Measurements from ENCODE around the gene KATNAL1.

The KATNAL1 gene

GRCh38 chr13:30175166-30175565 is 132.2 kb downstream of the KATNAL1 start:
- TF ChIP-seq CTCF (IDR thresholded peaks at IDR 0.05), result no peak

GRCh38 chr13:30173303-30173610 is 134.1 kb downstream of the KATNAL1 start:
- TF ChIP-seq CTCF (IDR thresholded peaks at IDR 0.05), result no peak

- TF ChIP-seq CTCF (IDR thresholded peaks at IDR 0.05), result no peak
These were observed 134.6 kb downstream of the KATNAL1 start for GRCh38 chr13:30172593-30173302.

DNA sequence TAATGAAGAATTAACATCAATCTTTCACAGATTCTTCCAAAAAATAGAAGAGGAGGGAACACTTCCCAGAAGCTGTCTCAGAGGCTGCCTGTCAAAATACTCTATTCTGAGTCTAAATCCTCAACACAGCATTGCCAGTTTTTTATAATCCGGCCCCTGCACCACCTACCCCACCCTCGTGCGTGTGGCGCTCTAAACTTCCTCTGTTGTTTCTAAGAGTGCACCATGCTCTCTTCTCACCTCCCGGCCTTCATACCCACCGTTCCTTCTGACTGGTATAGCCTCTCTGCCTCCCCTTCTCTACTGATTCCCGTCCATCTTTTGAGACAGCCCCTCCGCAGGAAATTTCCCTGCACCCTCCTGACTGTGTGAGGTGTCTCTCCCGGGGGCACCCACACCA is 136.8 kb downstream of the KATNAL1 start:
- TF ChIP-seq CTCF (IDR thresholded peaks at IDR 0.05), result no peak

DNA sequence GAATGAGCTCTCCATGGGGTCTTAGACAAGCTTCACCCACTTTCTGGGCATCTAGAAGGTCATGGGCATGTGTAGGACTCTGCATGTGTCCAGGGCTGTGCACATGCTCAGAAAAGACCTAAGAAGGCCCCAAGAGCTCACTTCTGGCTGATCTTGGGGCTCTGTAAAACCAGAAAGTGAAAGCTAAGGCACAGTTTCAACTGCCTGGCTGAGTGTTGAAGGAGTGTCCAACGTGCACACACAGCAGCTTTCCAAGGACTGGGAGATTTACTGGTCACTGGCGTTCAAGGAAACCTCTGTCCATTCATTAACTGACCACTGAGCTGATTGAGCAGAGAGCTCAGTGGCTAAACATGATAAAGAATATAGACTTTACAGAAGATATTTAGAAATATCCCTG is 137.9 kb downstream of the KATNAL1 start:
- TF ChIP-seq CTCF (IDR thresholded peaks at IDR 0.05), result no peak

GRCh38 chr13:30165796-30166195 is 141.6 kb downstream of the KATNAL1 start:
- TF ChIP-seq CTCF (IDR thresholded peaks at IDR 0.05), result no peak

DNA sequence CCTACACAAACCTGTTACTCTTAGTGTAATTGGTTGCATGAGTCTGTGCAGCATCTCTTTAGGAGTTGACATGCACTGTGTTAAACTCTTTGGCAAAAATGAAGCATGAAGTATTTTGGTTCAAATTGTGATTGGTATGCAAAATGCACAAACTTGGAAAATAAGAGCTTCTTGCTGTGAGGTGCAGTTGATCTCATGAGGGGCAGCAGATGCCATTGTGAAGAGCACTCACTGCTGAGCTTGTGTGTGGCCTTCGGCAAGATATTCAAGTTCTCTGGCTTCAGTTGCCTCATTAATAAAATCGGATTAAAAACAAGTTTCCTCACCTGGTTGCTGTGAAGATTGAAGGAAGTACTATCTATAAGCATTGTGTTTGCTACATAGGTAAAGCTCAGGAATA is 142.3 kb downstream of the KATNAL1 start:
- no peak for TF ChIP-seq CTCF (IDR thresholded peaks at IDR 0.05)

- no peak for TF ChIP-seq CTCF (IDR thresholded peaks at IDR 0.05)
These were observed 143.2 kb downstream of the KATNAL1 start for GRCh38 chr13:30164146-30164545.
